HG03521 (cell line): ENCODE data around the gene NKAIN2.

Experiments
- ATAC-seq: cut with Tn5 transposase; IDR thresholded peaks from one replicate; pipeline ENCODE4 v1.9.1; 2021; ENCODE audit warnings: mild to moderate bottlenecking, moderate library complexity; ENCODE audit not compliant: unreplicated experiment

NKAIN2 gene

DNA sequence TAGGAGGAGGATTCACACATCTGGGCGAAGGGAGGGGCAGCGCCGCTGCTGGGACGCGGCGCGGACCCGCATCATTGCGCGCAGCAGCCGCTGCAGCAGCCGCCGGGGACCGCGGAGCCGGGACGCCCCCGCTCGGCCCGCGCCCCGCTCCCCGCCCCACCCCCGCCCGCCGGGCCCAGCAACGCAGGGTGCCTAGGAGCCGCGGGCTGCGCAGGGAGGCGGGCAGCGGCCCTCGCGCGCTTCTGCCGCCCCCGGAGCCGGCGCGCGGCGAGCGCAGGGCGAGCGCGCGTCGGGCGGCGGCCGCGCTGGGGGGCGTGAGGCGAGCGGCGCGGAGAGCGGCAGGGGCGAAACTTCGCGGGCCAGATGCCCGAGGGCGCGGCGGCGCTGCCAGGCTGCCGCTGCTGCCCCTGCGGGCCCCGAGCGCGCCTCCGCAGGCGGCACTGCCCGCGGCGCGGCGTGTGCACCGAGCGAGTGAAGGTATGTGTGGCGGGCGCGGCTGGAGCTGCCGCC is at the start of gene NKAIN2:
Gene NKAIN2, plus strand, starts transcription at position 362 of the 510 bp plus-strand sequence.
- peak; percentile 25 for ATAC-seq

DNA sequence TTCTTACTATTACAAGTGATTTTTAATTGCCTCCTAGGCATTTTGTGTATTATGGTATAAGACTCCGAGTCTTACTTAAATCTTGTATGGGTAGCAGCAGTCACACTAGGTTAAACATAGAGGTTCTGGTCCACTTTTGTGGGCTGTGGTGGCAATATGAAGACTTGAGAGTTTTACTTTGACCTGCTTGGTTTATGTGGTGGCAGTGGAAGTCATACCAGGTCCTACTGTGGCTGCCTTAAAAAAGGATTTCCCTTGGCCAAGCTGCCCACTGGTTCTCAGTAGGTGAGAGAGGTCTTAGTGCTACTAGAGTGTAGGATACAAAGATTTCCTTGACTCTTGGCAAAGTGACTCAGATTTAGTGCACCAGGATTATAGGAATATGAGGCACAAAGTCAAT is 44.2 kb upstream of the NKAIN2 start:
- ATAC-seq, result no peak

- no peak for ATAC-seq
Observed at GRCh38 chr6:123763904-123764303, 39.8 kb upstream of the NKAIN2 start.

DNA sequence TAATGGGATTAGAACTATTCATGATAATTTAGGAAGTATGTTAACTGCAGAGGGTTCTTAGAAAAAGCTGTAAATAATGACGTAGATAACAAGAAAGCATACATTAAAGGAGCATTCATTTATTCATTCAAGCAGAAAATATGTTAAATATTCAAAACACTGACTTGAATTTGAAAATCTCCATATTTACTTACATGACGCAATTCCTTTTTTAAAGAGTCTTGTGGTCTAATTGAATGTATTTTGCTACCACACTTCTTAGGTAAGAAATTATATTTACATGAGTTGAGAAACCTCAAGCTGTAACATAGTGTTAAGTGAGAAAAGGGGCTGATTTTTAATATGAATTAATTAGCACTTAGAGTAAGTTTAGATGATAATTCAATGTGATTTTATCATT is 38.9 kb upstream of the NKAIN2 start:
- no peak for ATAC-seq

DNA sequence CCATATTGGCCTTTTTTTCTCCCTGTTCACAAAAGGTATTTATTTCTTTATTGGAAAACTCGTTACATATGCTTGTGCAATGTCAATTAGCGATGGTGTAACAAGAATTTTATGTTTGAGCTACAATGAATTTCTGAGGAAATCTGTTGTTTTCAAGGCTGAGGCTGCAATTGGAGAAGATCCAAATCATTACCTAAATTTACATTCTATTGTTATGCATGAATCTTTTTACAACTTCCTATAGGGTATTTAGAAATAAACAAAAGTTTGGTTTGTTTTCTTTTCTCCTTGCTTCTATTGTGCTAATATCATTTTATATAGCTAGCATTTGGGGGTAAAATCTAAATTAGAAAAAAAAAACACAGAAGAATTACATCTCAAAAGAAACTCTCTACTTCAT is 34.7 kb upstream of the NKAIN2 start:
- ATAC-seq, result no peak

- ATAC-seq, result no peak
Observed at GRCh38 chr6:123769431-123769830, 34.2 kb upstream of the NKAIN2 start.

DNA sequence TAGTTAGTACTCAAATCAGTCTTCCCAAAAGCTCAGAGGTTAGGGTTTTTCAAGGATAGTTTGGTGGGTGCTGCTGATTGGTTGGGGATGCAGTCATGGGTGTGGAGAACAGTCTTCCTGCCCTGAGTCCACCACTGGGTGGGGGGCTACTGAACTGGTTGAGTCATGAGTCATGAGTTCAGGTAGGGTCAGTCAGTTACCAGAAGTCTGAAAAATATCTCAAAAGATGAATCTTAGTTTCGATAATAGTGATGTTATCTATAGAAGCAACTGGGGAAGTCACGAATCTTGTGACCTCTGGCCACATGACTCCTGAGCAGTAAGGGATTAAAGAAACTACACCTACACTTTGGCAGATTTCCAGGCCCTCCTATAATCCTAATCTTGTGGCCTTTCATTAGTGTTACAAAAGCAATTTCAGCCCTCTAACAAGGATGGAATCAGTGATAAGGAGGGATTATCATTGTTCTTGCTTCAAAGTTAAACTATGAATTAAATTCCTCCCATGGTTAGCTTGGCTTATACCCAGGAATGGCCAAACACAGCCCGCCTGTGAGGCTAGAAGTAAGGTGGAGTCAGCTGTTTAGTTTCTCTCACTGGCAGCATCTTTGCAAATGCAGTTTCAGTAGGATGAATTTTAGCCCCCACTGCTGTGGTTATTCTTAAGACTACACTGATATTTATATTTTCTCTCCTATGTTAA is 33.3 kb upstream of the NKAIN2 start:
- ATAC-seq, result no peak

DNA sequence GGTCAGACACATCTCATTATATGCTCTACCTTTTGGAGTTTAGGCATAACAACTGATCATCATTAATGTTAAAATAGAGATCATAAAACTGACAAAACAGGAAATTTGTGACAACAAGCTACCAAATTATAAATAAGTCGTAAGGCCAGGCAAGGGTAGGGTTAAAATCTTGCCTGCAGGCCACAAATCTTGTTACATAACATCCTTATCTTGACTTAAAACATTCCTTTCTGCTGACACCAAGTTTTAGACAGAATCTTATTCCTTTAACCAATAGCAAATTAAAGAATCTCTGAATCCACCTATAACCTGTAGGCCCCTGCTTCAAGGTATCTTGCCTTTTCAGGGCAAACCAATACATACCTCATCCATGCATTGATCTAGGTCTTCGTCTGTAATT is 32.5 kb upstream of the NKAIN2 start:
- no peak for ATAC-seq

DNA sequence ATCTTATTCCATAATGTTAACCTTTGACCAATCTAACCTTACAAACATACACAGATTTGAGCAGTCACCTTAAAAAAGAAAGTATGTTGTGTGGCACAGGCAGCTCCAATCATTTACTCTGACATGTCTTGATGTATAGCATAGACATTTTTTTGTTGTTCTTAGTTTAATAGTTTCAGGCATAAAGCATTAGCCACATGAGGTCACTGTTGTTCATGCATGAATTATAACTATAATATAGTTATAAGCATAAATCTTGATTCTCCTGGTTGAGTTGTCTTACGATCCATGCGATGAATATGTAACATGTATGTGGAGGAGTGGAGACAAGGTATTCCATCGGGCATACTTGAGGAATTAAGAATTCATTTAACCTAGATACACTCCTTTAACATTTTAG is 26.1 kb upstream of the NKAIN2 start:
- ATAC-seq, result no peak

DNA sequence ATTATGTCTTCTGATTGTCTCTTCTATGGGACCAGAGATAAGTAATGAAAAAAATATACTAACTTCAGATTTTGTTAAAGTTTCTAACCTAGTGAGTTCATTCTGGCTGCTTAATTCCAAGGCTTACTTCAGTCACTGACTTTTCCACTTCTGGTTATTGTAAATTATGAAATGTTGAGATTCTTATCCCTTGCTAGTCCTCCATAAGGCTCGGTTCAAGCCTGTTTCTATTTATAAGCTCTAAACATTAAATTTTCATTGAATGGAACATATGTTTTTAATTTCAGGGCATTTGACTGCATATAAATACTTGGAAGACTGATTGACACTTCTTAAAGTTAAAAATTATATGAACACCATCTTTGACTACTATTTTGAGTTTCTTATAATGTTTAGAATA is 23.6 kb upstream of the NKAIN2 start:
- ATAC-seq, result no peak

- ATAC-seq, result no peak
Observed at GRCh38 chr6:123784330-123784729, 19.3 kb upstream of the NKAIN2 start.

DNA sequence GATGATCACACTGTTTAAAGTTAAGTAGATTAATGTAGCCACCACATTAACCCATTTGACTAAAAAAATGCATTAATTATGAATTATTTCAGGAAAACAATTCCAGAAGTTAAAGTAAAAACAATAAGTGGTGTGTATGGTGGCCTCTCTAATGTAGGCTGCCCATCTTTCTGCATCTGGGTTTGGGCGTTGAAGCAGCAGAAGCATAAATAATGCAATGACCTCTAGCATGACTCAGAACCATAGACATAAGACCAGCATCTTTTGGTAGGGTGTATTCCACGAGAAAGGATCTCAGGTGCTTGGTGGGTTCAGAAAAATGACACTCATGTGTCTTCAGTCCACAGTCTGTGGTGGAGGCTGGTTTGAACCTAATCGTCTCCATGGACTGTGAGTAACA is 18.6 kb upstream of the NKAIN2 start:
- no peak for ATAC-seq

- ATAC-seq, result no peak
Observed at GRCh38 chr6:123788319-123788718, 15.3 kb upstream of the NKAIN2 start.

GRCh38 chr6:123794190-123794589 is 9.5 kb upstream of the NKAIN2 start:
- ATAC-seq, result no peak

GRCh38 chr6:123794799-123795198 is 8.9 kb upstream of the NKAIN2 start:
- ATAC-seq, result no peak

DNA sequence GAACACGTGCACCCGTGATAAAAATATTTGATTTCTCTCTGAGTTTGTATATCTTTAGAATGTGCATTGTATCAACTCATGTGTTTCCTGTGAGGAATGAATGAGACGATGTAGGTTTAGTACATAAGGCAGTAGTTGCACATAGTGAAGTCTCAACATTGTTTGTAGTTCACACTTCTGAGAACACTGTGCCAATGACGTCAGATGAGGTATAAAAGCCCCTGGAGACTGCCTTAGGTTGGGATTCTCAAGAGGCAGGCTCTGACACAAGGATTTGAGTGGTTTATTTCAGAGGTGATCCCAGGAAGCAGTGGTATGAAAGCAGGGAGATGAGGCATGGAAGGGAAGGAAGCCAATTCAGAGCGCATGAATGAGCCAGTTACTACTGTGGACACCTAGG is 2.6 kb upstream of the NKAIN2 start:
- no peak for ATAC-seq

- ATAC-seq, result peak; percentile 4
Observed at GRCh38 chr6:123802351-123802696, 1.3 kb upstream of the NKAIN2 start.

GRCh38 chr6:123802697-123803503 is 765 bp upstream of the NKAIN2 start:
- ATAC-seq, result peak; percentile 97

DNA sequence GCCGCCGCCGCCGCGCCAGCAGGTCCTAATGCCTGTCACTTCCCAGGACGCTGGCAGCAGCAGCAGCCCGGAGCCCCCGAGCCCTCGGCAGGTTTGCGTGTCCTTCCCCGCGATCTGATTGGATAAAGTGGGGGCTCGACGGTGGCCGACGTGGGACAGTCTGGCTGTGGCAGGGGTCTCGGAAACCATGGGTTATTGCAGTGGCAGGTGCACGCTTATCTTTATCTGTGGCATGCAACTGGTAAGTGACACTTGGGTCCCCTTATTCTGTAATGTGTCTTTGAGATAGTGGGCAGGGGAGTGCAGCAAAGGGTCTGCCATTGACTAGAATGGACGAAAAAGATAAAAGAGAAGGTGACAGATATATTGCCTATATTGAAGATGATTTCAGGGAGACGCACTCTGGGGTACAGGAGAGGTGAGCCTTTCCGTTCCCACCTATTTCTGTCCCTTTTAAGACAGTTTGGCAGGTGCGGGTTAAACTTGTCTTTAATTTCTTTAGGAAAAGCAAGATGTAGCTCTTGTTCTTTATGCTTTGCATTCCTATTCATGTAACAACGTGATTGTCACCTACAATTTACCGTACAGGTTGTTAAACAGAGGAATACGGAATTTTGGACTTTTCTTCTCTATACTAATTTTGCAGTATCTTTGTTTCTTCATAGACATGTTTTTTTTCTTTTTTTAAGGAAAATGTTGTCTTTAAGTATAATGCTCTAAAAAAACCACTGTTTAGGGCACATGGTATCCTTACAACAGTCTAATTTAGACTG is 535 bp downstream of the NKAIN2 start:
- no peak for ATAC-seq

- ATAC-seq, result no peak
Observed at GRCh38 chr6:123804787-123805540, 1.3 kb downstream of the NKAIN2 start.

DNA sequence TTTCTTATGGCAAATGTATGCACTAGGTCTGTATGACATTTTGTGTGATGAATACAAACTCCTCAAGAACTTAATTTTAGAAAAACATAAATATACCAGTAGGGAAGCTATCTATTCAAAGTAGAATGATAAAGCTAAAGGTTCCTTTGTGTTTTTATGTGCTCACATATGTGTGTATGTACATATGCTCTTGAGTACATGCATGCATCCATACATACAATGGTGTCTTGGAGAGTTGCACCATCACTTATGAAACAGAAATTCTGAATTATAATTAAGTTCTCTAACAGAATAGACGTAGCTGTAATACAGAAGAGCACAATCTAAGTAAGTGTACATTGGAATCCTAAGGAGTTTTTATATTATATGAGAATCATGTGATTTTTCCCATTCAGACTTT is 2.3 kb downstream of the NKAIN2 start:
- ATAC-seq, result no peak
